Stimulated activated naive CD8-positive, alpha-beta T cell treated with anti-CD3 and anti-CD28 coated beads, Interleukin-15, amount 100 ng/mL, for 72 hours (primary cell): ENCODE measurements around the gene CIART.

ENCODE experiments used
- ATAC-seq: fragments of 150-1000 bp; cut with Tn5 transposase; 2 replicates; pipeline ENCODE4 v1.10.0; 2021; ENCODE audit warnings: mild to moderate bottlenecking, moderate library complexity
- DNase-seq, 2 donors: peaks; one replicate each; pipeline ENCODE4 v3.0.0; 2021 to 2022
- H3K27ac Mint-ChIP-seq, 2 donors: one replicate each; pipeline ENCODE4 v1.8.0; 2022; ENCODE audit warnings: mild to moderate bottlenecking in 2 of 2, mixed read lengths in 2 of 2, moderate library complexity in 2 of 2
- H3K27me3 Mint-ChIP-seq: one replicate; pipeline ENCODE4 v1.8.0; 2022; ENCODE audit warnings: mixed read lengths
- H3K4me1 Mint-ChIP-seq: one replicate; pipeline ENCODE4 v1.8.0; 2022; ENCODE audit warnings: mild to moderate bottlenecking, mixed read lengths
- H3K4me3 Mint-ChIP-seq, 2 donors: one replicate each; pipeline ENCODE4 v1.8.0; 2022; ENCODE audit warnings: mild to moderate bottlenecking in 2 of 2, mixed read lengths in 2 of 2, moderate library complexity in 1 of 2
- H3K9me3 Mint-ChIP-seq, 2 donors: one replicate each; pipeline ENCODE4 v1.8.0; 2022; ENCODE audit warnings: mixed read lengths in 2 of 2

The CIART gene

DNA sequence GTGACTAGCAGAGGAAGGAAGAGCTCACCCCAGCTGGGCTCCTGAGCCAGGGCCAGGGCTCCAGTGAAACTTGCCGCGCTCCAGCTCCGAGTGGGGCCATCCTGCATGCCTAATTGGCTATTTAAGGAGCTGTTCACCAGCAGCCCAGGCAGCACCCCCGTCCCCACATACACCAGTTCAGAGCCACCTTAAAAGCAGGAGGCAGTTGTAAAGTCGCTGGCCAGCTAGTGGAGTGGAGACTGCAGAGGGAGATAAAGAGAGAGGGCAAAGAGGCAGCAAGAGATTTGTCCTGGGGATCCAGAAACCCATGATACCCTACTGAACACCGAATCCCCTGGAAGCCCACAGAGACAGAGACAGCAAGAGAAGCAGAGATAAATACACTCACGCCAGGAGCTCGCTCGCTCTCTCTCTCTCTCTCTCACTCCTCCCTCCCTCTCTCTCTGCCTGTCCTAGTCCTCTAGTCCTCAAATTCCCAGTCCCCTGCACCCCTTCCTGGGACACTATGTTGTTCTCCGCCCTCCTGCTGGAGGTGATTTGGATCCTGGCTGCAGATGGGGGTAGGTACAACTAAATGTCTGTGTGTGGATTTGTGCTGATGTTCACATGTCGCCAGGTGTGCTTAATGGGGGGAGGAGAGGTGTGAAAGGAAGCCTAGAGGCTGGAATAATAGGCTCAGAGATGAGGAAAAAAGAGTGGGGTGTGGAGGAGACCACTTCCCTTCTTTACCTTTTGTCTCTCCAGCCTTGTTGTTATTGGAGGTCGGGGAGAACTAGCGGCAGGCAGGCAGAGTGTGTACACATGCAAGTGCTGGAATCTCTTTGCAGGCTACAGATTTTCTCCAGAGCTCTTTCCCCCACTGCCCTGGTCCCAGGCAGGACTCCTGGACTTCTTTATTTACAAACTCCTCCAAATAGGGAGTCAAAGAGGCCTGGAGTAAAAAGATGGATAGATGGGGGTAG, 24.4 kb upstream of the CIART start, which contains the start of gene CA14:
Gene CA14 (plus strand): TSS at position 151 of the 962 bp plus-strand sequence. CDS start 355 bp downstream, at position 506.
- H3K4me3 Mint-ChIP-seq: peak within 1 kb of the TSS; percentile 42 to 79
- H3K27me3 Mint-ChIP-seq: peaks cover 44% of the 10 kb centered on the region
- H3K9me3 Mint-ChIP-seq: no peaks in the 10 kb centered on the region
- peaks cover 24% of the 10 kb centered on the region for H3K4me1 Mint-ChIP-seq
- DNase-seq (no peak), ATAC-seq (no peak)
- H3K27ac Mint-ChIP-seq: peak within 1 kb of the TSS in 1 of 2 donors; percentile 59

DNA sequence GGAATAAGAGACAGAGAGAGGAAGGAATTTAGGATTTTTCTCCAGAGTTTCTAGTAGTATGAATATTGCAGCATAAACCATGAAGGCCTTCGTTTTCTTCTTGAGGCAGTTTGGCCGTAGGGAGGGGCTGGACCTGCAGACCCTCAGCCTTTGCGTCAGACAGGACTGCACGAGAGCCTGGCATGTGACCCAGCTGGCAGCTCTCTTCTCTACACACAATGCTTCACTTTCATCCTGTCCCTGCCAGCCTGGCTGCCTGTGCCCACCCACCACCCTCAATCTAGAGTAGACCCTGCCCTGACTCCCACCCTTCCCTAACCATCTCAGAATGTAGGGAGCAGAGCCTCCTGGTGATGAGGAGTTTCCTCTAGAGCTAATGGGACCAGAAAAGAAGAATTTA, 23.1 kb upstream of the CIART start:
- H3K4me3 Mint-ChIP-seq: no peak overlapping the region
- H3K27me3 Mint-ChIP-seq: peaks cover 33% of the 10 kb centered on the region
- DNase-seq (no peak), ATAC-seq (no peak)
- H3K4me1 Mint-ChIP-seq: peaks cover 24% of the 10 kb centered on the region
- no peaks in the 10 kb centered on the region for H3K9me3 Mint-ChIP-seq
- H3K27ac Mint-ChIP-seq: no peak overlapping the region

- Mint-ChIP-seq H3K4me3 (no peak overlapping the region), H3K27me3 (peaks cover 33% of the 10 kb centered on the region), H3K4me1 (peaks cover 24% of the 10 kb centered on the region), H3K9me3 (no peaks in the 10 kb centered on the region), H3K27ac (peak overlapping the region in 1 of 2 donors; percentile 65)
- ATAC-seq: no peak
- DNase-seq: no peak
Measured at GRCh38 chr1:150259758-150260669, 22.3 kb upstream of the CIART start.

- peaks cover 17% of the 10 kb centered on the region for H3K4me1 Mint-ChIP-seq
- ATAC-seq: peak; percentile 5
- H3K27me3 Mint-ChIP-seq: peaks cover 27% of the 10 kb centered on the region
- no peaks in the 10 kb centered on the region for H3K9me3 Mint-ChIP-seq
- DNase-seq: no peak
- H3K4me3 Mint-ChIP-seq: no peak overlapping the region
- H3K27ac Mint-ChIP-seq: no peak overlapping the region
Measured at GRCh38 chr1:150261367-150261766, 21.0 kb upstream of the CIART start.

DNA sequence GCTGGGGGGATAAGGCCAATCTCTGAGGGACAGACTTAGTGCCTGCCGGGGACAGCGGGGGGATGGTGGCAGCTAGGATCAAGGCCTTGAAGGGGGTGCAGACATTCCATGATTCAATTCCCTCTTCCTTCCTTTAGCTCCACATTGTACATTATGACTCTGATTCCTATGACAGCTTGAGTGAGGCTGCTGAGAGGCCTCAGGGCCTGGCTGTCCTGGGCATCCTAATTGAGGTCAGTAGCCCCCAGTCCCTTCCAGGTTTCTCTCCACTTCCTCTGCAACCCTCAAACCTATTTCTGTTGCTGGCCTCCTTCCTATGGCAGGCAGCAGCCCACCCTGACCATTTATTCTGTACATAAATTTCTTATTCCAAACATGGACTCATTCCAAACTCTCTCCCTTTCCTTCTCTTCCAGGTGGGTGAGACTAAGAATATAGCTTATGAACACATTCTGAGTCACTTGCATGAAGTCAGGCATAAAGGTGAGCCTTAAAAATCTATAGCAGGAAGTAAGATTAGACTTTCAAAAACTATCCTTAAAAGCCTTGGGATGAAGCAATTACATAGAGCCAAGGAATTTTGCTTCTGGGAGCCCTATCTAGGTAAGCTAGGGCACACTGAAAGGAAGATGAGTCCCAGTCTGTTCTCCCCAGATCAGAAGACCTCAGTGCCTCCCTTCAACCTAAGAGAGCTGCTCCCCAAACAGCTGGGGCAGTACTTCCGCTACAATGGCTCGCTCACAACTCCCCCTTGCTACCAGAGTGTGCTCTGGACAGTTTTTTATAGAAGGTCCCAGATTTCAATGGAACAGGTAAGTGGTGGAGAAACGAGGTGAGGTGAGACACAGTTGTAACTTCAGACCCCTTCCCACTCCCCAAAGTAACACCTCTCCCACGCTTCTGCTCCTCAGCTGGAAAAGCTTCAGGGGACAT, 19.7 kb upstream of the CIART start:
- no peak overlapping the region for H3K4me3 Mint-ChIP-seq
- no peak overlapping the region for H3K27ac Mint-ChIP-seq
- H3K27me3 Mint-ChIP-seq: peaks cover 15% of the 10 kb centered on the region
- DNase-seq (no peak), ATAC-seq (no peak)
- peaks cover 20% of the 10 kb centered on the region for H3K4me1 Mint-ChIP-seq
- H3K9me3 Mint-ChIP-seq: no peaks in the 10 kb centered on the region

DNA sequence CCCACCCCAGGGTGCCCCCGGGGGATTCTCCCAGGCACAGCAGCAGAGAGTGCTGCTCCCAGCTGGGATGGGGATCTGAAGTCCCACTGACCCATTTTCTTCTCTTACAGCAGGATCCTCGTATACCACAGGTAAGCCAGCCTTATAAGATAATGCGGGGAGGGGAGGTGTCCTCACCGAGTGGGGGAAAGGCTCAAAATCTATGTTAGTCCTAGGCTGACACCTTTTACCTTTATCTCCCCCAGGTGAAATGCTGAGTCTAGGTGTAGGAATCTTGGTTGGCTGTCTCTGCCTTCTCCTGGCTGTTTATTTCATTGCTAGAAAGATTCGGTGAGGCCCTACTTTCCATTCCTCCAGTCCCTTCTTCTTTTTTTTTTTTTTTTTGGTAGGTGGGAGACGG, 18.8 kb upstream of the CIART start:
- Mint-ChIP-seq H3K4me1 (peaks cover 24% of the 10 kb centered on the region), H3K27me3 (peaks cover 6% of the 10 kb centered on the region), H3K27ac (no peak overlapping the region), H3K9me3 (no peaks in the 10 kb centered on the region), H3K4me3 (no peak overlapping the region)
- DNase-seq (no peak), ATAC-seq (no peak)

GRCh38 chr1:150267896-150268295, 14.5 kb upstream of the CIART start:
- Mint-ChIP-seq H3K27me3 (no peaks in the 10 kb centered on the region), H3K4me1 (peaks cover 36% of the 10 kb centered on the region), H3K9me3 (no peaks in the 10 kb centered on the region), H3K27ac (peak overlapping the region; percentile 98 to 99), H3K4me3 (peak overlapping the region; percentile 93 to 97)
- DNase-seq (no peak), ATAC-seq (no peak)

- H3K4me1 Mint-ChIP-seq: peaks cover 36% of the 10 kb centered on the region
- H3K9me3 Mint-ChIP-seq: no peaks in the 10 kb centered on the region
- peak; percentile 23 to 48 for DNase-seq
- no peaks in the 10 kb centered on the region for H3K27me3 Mint-ChIP-seq
- ATAC-seq: peak; percentile 65
- peak overlapping the region; percentile 93 to 97 for H3K4me3 Mint-ChIP-seq
- H3K27ac Mint-ChIP-seq: peak overlapping the region; percentile 98 to 99
Measured at GRCh38 chr1:150268340-150268704, 14.0 kb upstream of the CIART start.

DNA sequence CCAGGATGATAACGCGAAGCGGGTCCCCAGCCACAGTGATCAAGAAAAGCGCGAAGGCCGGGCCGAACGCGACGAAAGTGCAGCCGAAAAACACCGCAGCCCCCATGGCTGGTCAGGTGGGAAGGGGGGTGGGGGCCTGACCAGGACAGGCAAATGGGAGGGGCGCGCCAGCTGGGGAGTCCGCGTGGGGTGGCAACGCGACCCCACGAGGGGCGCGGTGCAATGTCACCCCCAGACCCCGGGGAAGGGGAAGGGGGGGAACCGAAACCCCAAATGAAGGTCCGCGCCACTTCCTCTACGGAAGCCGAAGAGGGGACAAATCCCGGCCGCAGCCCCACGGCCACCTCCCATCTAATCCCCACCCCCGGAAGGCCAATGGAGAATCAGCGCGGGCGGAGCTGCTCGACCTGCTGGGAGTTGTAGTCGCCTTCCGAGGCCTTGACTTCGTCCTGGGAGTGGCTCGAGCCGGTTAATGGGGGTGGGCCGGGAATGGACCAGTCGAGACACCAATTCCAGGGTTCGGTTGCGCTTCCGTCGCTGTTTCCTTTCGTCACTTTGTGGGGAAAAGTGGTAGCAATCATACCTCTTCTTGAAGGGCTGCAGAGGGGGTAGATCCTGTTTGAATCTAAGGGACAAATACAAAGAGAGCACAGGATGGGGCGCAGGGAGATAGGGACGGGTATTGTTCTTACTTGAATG, 13.5 kb upstream of the CIART start, which contains the start of gene APH1A:
Gene APH1A (minus strand): TSS at position 312 of the 699 bp plus-strand sequence. CDS start 206 bp downstream, at position 106.
- Mint-ChIP-seq H3K27me3 (no peaks in the 10 kb centered on the region), H3K27ac (peak within 1 kb of the TSS; percentile 98 to 99), H3K9me3 (no peaks in the 10 kb centered on the region), H3K4me1 (peaks cover 36% of the 10 kb centered on the region), H3K4me3 (peak within 1 kb of the TSS; percentile 93 to 97)
- ATAC-seq (peak; percentile 97), DNase-seq (peak; percentile 88 to 95)

DNA sequence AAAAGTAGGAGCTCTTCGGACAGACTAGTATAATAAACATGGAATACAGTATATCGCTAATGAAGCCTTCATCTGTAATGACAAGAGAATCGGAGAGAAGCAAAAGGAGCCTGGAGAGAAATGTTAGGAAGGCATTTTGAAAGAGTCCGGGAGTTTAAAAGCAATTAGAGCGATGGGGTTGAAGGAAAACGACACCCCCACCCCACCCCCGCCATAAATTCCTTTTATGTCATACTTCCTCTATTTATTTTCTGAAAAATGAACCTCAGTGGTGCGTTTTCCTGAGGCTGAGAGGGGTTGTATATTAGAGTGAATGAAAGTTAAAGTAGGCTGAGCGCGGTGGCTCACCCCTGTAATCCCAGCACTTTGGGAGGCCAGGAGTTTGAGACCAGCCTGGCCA, 12.9 kb upstream of the CIART start:
- Mint-ChIP-seq H3K27me3 (no peaks in the 10 kb centered on the region), H3K4me1 (peaks cover 36% of the 10 kb centered on the region), H3K4me3 (peak overlapping the region; percentile 93 to 97), H3K27ac (peak overlapping the region; percentile 98 to 99), H3K9me3 (no peaks in the 10 kb centered on the region)
- DNase-seq (no peak), ATAC-seq (no peak)

DNA sequence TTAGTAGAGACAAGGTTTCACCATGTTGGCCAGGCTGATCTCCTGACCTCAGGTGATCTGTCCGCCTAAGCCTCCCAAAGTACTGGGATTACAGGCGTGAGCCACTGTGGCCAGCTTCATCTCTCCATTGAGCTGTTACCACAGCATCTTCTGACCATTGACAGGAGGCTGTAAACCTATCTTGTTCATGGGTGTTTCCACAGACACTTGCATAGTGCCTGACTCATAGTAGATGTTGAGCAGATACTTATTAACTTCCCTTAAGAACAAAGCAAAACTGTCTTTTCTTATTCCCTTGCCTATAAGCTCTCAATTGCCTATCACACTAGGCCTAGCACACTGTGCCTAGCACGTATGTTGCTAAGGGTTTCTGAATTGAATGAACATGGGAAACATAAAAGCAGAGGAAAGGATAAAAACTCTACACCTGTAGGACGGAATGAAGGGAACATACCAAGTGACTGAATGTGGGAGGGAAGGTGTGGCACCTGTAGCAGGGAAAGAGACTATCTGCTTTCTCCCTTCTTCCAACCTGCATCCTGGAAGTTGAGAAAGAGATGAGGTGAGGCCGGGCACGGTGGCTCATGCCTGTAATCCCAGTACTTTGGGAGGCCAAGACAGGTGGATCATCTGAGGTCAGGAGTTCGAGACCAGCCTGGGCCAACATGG, 10.9 kb upstream of the CIART start:
- H3K27me3 Mint-ChIP-seq: no peaks in the 10 kb centered on the region
- H3K9me3 Mint-ChIP-seq: no peaks in the 10 kb centered on the region
- H3K4me3 Mint-ChIP-seq: no peak overlapping the region
- no peak for ATAC-seq
- DNase-seq: no peak
- H3K4me1 Mint-ChIP-seq: peaks cover 28% of the 10 kb centered on the region
- H3K27ac Mint-ChIP-seq: no peak overlapping the region

DNA sequence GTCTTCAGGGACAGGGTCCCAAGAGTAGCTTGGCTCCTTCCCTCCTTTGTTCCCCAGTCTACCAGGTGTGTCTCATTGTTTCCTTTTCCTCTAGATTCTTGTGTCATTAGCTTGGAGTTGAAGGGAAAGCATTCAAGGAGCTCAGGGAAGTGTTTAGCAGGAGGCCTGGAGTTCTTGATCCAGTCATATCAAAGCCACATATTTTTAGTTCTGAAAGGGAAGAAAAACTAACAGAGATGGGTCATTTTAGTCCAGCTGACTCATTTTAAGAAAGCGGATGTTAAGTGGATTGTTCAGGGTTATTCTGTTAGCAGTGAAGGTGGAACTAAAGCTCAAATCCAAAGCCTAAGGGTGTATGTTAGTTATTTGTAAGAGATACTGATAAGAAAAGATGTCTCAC, 9.0 kb upstream of the CIART start:
- ATAC-seq (no peak), DNase-seq (no peak)
- no peak overlapping the region for H3K4me3 Mint-ChIP-seq
- no peaks in the 10 kb centered on the region for H3K27me3 Mint-ChIP-seq
- no peak overlapping the region for H3K27ac Mint-ChIP-seq
- H3K4me1 Mint-ChIP-seq: peaks cover 14% of the 10 kb centered on the region
- H3K9me3 Mint-ChIP-seq: no peaks in the 10 kb centered on the region

GRCh38 chr1:150280138-150280707, 2.1 kb upstream of the CIART start:
- Mint-ChIP-seq H3K27ac (no peak overlapping the region), H3K4me3 (no peak overlapping the region), H3K9me3 (no peaks in the 10 kb centered on the region), H3K4me1 (peaks cover 35% of the 10 kb centered on the region), H3K27me3 (no peaks in the 10 kb centered on the region)
- ATAC-seq: no peak
- no peak for DNase-seq
